ENCODE data around the gene TREM1. TPM values are rescaled to one million over a fixed set of nuclear protein-coding genes. Genes with fewer than 3 reads are reported as not detected.
"Not testable (repeated sequence)": the region's sequence is repeated elsewhere in the genome, so short reads cannot be mapped to it uniquely, and the experiment has no call there.

TREM1 gene
- total RNA-seq, 4 donors from 2014 or later = 1.1 to 9.3 (median 1.2) TPM

DNA sequence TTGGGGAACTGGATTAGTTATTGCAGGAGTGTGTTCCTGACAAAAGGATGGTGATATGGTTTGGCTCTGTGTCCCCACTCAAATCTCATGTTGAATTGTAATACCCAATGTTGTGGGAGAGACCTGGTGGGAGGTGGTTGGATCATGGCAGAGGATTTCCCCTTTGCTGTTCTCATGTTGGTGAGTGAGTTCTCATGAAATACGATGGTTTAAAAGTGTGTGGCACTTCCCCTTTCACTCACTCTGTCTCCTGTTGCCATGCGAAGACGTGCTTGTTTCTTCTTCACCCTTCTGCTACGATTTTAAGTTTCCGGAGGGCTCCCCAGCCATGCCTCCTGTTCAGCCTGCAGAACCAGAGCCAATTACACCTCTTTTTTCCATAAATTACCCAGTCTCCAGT is 16.2 kb upstream of the TREM1 start:
- Histone ChIP-seq H3K9me3 (peaks cover 0 to 3% (median 0%) of the 10 kb centered on the region in 4 donors), H3K27me3 (peaks cover 0 to 7% (median 0%) of the 10 kb centered on the region in 4 donors), H3K4me1 (no peaks in the 10 kb centered on the region), H3K4me3 (no peak overlapping the region), H3K27ac (replicated peaks in 1 of 4) (no peak overlapping the region), H3K36me3 (no peaks in the 10 kb centered on the region)
- DNase-seq (ENCODE audit: extremely low spot score) = no peak
- intact Hi-C loops (cut with DNase I) = no loop called here
- TF ChIP-seq CTCF (IDR thresholded peaks at IDR 0.05) (no peak), POLR2AphosphoS5 (IDR thresholded peaks at IDR 0.05) (no peak), EP300 (IDR thresholded peaks at IDR 0.05) (no peak), POLR2A (IDR thresholded peaks at IDR 0.05; ENCODE audit: low read depth) (no peak)
- WGBS = 78% methylated on average over 5 of the region's 5 CpGs

DNA sequence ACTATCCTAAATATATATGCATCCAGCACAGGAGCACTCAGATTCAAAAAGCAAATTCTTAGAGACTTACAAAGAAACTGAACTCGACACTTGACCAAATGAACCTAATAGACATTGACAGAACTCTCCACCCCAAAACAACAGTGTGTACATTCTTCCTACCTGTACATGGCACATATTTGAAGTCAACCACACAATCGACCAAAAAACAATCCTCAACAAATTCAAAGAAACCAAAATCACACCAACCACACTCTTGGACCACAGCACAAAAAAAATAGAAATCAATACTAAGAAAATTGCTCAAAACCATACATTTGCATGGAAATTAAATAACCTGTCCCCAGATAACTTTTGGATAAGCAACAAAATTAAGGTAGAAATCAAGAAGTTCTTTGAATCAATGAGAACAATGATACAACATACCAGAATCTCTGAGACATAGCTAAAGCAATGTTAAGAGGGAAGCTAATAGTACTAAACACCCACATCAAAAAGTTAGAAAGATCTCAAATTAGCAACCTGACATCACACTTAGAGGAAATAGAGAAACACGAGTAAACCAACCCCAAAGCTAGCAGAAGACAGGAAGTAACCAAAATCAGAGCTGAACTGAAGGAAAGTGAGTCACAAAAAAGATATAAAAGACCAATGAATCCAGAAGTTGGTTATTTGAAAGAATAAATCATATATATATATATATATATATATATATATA is 12.5 kb upstream of the TREM1 start:
- no peak for DNase-seq (ENCODE audit: extremely low spot score)
- Histone ChIP-seq H3K9me3 (peaks cover 0 to 4% (median under 1%) of the 10 kb centered on the region in 4 donors), H3K36me3 (no peaks in the 10 kb centered on the region), H3K4me1 (no peaks in the 10 kb centered on the region), H3K4me3 (no peak overlapping the region), H3K27ac (replicated peaks in 1 of 4) (no peak overlapping the region), H3K27me3 (peaks cover 0 to 24% (median 0%) of the 10 kb centered on the region in 4 donors)
- intact Hi-C loops (cut with DNase I) = no loop called here
- WGBS = 51% methylated on average over 3 of the region's 3 CpGs
- TF ChIP-seq POLR2A (IDR thresholded peaks at IDR 0.05; ENCODE audit: low read depth) = no peak
- TF ChIP-seq POLR2AphosphoS5 (IDR thresholded peaks at IDR 0.05) = no peak

DNA sequence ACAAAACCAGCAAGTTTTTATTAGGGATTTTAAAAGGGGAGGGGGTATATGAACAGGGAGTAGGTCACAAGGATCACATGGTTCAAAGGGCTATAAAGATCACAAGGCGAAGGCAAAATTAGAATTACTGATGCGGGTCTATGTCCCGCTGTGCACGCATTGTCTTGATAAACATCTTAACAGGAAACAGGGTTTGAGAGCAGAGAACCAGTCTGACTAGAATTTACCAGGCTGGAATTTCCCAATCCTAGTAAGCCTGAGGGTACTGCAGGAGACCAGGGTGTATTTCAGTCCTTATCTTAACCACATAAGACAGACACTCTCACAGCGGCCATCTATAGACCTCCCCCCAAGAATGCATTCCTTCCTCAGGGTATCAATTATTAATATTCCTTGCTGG is 10.8 kb upstream of the TREM1 start:
- DNase-seq (ENCODE audit: extremely low spot score); intact Hi-C loops (cut with DNase I): not testable (repeated sequence)

DNA sequence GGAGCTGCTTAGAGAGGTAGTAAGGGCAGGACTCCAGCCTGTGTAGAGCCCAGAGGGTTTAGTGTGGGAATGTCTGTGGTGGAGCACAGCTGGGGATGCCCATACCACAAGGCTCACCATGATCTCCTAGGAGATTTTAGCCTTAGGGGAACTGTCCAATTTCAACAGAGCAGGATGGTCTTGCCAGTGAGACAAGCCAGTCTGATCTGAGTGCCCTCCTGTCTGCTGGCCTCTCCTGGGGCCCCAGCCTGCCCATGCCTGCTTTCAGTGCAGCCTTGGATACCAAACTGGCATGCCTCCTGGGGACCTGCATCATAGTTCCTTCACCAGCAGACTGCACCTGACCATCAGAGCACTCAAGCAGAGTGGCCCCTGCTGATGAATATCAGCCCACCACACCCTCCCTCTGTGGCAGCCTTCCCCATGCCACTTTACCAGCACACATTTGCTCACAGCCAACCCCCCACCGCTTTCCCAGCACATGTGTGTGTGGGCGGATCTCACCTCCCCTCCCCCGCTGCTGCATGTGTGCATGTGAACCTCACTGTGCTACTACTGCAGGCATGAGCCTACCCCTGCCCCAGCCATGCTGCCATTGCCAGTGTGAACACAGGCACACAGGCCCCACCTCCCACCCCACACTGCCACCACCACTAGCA is 7.9 kb upstream of the TREM1 start:
- intact Hi-C loops (cut with DNase I) = no loop called here
- Histone ChIP-seq H3K4me1 (no peaks in the 10 kb centered on the region), H3K9me3 (peaks cover 0 to 4% (median 0%) of the 10 kb centered on the region in 4 donors), H3K27me3 (peaks cover 0 to 26% (median 0%) of the 10 kb centered on the region in 4 donors), H3K4me3 (no peak overlapping the region), H3K27ac (replicated peaks in 1 of 4) (no peak overlapping the region), H3K36me3 (no peaks in the 10 kb centered on the region)
- 95% methylated on average over 3 of the region's 3 CpGs for WGBS
- no peak for TF ChIP-seq POLR2AphosphoS5 (IDR thresholded peaks at IDR 0.05)
- DNase-seq (ENCODE audit: extremely low spot score) = peak; percentile 57

More for the DNA sequence above, 10.8 kb upstream of the TREM1 start:
- H3K27me3 ChIP-seq = peaks cover 0 to 26% (median 0%) of the 10 kb centered on the region in 4 donors
- 88% methylated on average over 5 of the region's 5 CpGs for WGBS
- H3K9me3 ChIP-seq; H3K27ac ChIP-seq (replicated peaks in 1 of 4); H3K4me1 ChIP-seq; H3K36me3 ChIP-seq; H3K4me3 ChIP-seq: not testable (repeated sequence)

DNA sequence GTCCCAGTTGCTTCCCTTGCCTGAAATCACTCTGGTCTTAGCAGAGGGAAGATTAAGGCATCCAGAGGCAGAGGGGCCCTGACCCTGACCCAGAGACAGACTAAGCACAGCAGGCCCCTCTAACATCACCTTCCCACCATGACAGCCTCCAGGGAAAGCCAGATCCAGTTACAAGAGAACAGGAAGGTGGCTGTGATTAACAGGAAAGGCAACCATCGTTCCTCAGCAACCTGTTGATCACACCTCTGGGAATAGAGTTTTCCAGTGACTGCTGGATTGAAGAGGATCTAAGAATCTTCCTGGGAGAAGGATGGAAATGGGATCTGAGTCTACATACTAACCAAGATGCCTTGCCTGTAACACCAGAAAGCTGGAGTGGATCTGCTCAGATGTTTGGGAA is 5.2 kb upstream of the TREM1 start:
- 25% methylated on average over 1 of the region's 1 CpG for WGBS
- no peaks in the 10 kb centered on the region for H3K9me3 ChIP-seq
- no peak for TF ChIP-seq POLR2AphosphoS5 (IDR thresholded peaks at IDR 0.05)
- TF ChIP-seq EP300 (IDR thresholded peaks at IDR 0.05) = no peak
- no peak for TF ChIP-seq POLR2A (IDR thresholded peaks at IDR 0.05; ENCODE audit: low read depth)
- TF ChIP-seq CTCF (IDR thresholded peaks at IDR 0.05) = no peak
- intact Hi-C loops (cut with DNase I) = no loop called here
- H3K4me1 ChIP-seq = peaks cover 0 to 10% (median 0%) of the 10 kb centered on the region in 4 donors
- DNase-seq (ENCODE audit: extremely low spot score) = peak; percentile 62
- H3K4me3 ChIP-seq = no peak overlapping the region
- H3K27me3 ChIP-seq = peaks cover 0 to 17% (median 0%) of the 10 kb centered on the region in 4 donors
- no peak overlapping the region for H3K27ac ChIP-seq (replicated peaks in 1 of 4)
- no peaks in the 10 kb centered on the region for H3K36me3 ChIP-seq

- TF ChIP-seq POLR2AphosphoS5 (IDR thresholded peaks at IDR 0.05) (no peak), CTCF (IDR thresholded peaks at IDR 0.05) (no peak), EP300 (IDR thresholded peaks at IDR 0.05) (no peak), POLR2A (IDR thresholded peaks at IDR 0.05; ENCODE audit: low read depth) (no peak)
- H3K9me3 ChIP-seq = no peaks in the 10 kb centered on the region
- no peak overlapping the region for H3K27ac ChIP-seq (replicated peaks in 1 of 4)
- DNase-seq (ENCODE audit: extremely low spot score) = peak; percentile 75
- no peak overlapping the region for H3K4me3 ChIP-seq
- peaks cover 0 to 10% (median 0%) of the 10 kb centered on the region in 4 donors for H3K4me1 ChIP-seq
- peaks cover 0 to 19% (median 0%) of the 10 kb centered on the region in 4 donors for H3K27me3 ChIP-seq
- WGBS = 74% methylated on average over 4 of the region's 4 CpGs
- intact Hi-C loops (cut with DNase I) = no loop called here
- no peaks in the 10 kb centered on the region for H3K36me3 ChIP-seq
Measured at GRCh38 chr6:41289815-41290214, 3.3 kb upstream of the TREM1 start.
